Measurements from ENCODE around the gene ZBTB49.
"Not testable (repeated sequence)": the region's sequence is repeated elsewhere in the genome, so short reads cannot be mapped to it uniquely, and the experiment has no call there.

The ZBTB49 gene, protein sequence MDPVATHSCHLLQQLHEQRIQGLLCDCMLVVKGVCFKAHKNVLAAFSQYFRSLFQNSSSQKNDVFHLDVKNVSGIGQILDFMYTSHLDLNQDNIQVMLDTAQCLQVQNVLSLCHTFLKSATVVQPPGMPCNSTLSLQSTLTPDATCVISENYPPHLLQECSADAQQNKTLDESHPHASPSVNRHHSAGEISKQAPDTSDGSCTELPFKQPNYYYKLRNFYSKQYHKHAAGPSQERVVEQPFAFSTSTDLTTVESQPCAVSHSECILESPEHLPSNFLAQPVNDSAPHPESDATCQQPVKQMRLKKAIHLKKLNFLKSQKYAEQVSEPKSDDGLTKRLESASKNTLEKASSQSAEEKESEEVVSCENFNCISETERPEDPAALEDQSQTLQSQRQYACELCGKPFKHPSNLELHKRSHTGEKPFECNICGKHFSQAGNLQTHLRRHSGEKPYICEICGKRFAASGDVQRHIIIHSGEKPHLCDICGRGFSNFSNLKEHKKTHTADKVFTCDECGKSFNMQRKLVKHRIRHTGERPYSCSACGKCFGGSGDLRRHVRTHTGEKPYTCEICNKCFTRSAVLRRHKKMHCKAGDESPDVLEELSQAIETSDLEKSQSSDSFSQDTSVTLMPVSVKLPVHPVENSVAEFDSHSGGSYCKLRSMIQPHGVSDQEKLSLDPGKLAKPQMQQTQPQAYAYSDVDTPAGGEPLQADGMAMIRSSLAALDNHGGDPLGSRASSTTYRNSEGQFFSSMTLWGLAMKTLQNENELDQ

DNA sequence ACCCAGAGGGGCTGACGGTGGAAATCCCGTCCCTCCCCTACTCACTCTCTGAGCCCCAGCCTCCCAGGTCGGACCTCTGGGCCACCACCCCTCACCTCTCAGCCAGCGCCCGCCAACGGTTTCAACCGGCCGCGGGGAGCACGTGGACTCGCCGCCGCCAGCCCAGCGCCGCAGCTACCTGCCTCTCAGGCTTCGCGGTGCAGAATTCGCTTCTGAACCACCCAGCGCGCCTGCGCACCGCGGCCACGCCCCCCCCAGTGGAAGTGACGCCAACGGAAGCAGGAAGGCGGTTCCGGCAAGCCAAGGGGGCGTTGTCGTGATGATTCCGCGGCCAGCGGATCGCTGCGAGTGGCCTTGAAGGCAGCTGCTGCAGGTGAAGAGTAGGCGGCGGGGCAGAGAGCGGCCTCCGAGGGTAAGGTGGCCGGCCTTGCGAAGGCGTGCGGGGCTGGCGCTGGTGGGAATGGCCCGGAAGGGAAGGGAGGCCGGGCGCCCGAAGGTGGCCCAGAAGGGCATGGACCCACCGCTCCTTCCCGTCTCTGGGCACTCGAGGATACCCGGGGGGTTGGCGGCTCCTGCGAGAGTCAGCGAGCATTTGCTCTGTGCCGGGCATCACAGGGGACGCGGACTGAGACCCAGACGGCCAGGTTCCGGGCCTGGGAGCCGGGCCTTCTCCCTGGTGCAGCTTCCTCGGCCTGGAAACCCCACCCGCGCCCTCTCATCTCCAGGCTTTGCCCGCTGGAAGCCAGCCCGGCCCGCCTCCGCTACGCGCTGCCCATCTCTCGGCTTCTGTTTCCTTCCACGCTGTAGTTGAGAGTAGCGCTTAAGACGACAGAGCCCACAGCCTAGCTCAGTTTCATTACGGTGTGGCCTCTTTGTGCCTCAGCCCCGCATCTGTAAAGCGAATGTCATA lies at the start of gene ZBTB49, which contains the start of gene LYAR:
Gene ZBTB49, plus strand, starts transcription at position 311 of the 910 bp plus-strand sequence. CDS start 9,695 bp downstream, outside the sequence.
Gene LYAR, minus strand, starts transcription at position 214 of the 910 bp plus-strand sequence. CDS start 6,412 bp downstream, outside the sequence.
- TF ChIP-seq, protein P1, sequence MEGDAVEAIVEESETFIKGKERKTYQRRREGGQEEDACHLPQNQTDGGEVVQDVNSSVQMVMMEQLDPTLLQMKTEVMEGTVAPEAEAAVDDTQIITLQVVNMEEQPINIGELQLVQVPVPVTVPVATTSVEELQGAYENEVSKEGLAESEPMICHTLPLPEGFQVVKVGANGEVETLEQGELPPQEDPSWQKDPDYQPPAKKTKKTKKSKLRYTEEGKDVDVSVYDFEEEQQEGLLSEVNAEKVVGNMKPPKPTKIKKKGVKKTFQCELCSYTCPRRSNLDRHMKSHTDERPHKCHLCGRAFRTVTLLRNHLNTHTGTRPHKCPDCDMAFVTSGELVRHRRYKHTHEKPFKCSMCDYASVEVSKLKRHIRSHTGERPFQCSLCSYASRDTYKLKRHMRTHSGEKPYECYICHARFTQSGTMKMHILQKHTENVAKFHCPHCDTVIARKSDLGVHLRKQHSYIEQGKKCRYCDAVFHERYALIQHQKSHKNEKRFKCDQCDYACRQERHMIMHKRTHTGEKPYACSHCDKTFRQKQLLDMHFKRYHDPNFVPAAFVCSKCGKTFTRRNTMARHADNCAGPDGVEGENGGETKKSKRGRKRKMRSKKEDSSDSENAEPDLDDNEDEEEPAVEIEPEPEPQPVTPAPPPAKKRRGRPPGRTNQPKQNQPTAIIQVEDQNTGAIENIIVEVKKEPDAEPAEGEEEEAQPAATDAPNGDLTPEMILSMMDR (IDR thresholded peaks at IDR 0.05; ENCODE audit: borderline replicate concordance, control extremely low read depth, extremely low read depth, insufficient read depth, missing control alignments) = no peak
- DNase-seq (ENCODE audit: low spot score) = peak; percentile 99
- in situ Hi-C loops (cut with MboI; ENCODE audit: low sequenced_read_pairs, unreplicated experiment) = no loop called here

GRCh38 chr4:4245172-4245571 lies 44.9 kb upstream of the ZBTB49 start:
- TF ChIP-seq, protein P1 (IDR thresholded peaks at IDR 0.05; ENCODE audit: borderline replicate concordance, control extremely low read depth, extremely low read depth, insufficient read depth, missing control alignments) = no peak
- in situ Hi-C loops (cut with MboI; ENCODE audit: low sequenced_read_pairs, unreplicated experiment) = no loop called here
- no peak for DNase-seq (ENCODE audit: low spot score)

GRCh38 chr4:4247696-4248028 lies 42.4 kb upstream of the ZBTB49 start:
- peak; percentile 38 for DNase-seq (ENCODE audit: low spot score)
- TF ChIP-seq, protein P1 (IDR thresholded peaks at IDR 0.05; ENCODE audit: borderline replicate concordance, control extremely low read depth, extremely low read depth, insufficient read depth, missing control alignments) = no peak
- in situ Hi-C loops (cut with MboI; ENCODE audit: low sequenced_read_pairs, unreplicated experiment) = no loop called here

DNA sequence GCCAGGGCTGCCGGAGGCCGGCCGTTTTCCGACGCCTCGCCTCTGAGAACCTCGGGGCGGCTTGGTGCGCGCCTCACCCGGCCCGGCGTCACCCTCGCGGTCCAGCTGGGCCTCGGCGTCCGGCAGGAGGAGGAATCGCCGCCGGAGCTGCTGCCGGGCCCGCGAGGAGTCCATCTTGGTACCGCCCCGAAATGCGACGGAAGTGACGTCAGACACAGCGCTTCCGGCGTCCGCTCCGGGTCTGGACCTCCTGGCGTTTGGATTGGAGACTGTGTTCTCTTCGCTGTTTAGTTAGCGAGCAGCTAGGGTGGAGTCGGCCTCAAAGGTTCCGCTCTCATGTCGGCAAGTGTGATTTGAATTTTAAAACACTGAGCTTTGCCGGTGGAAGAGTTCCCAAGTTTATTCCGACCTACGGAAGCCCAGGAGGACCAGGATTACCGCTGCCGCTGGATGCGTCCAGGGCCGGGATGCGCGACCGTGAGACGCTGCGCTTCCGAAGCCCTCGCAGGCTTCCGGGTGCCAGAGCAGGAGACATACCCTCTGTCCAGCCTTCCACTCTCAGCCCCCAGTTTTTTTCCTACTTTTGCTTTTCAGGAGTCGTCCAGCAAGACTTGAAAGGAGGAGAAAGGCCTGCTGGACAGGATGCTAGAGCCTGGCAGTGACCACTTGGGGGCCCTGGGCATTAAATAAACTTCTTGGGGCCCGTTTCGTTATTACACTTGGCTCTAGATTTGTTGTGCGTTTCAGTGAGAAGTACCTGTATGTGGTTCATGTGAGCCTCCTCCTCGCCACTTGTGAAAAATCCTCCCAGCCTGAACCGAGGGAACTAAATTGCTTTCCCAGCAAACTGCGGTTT lies 41.8 kb upstream of the ZBTB49 start, which contains the start of gene TMEM128:
Gene TMEM128, minus strand, starts transcription at position 195 of the 856 bp plus-strand sequence. Its CDS starts 21 bp downstream, at position 174.
- DNase-seq (ENCODE audit: low spot score) = peak; percentile 98
- in situ Hi-C loops (cut with MboI; ENCODE audit: low sequenced_read_pairs, unreplicated experiment) = no loop called here
- TF ChIP-seq, protein P1 (IDR thresholded peaks at IDR 0.05; ENCODE audit: borderline replicate concordance, control extremely low read depth, extremely low read depth, insufficient read depth, missing control alignments) = no peak

DNA sequence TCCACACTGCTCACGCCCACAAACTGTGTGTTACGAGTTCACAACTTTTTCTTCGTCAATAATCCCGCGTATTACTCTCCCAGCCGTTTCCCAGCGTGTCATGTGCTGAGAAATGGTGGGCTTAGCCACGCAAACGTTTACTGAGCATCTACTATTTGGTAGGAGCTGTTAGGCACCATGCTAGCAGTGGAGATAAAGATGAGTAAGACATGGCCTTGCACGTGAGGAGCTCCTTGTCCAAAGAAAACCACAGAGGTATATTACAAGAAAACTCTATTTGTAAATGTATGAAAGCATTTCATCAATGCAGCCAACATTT lies 41.2 kb upstream of the ZBTB49 start:
- peak; percentile 21 for DNase-seq (ENCODE audit: low spot score)
- TF ChIP-seq, protein P1 (IDR thresholded peaks at IDR 0.05; ENCODE audit: borderline replicate concordance, control extremely low read depth, extremely low read depth, insufficient read depth, missing control alignments) = no peak
- in situ Hi-C loops (cut with MboI; ENCODE audit: low sequenced_read_pairs, unreplicated experiment) = no loop called here

DNA sequence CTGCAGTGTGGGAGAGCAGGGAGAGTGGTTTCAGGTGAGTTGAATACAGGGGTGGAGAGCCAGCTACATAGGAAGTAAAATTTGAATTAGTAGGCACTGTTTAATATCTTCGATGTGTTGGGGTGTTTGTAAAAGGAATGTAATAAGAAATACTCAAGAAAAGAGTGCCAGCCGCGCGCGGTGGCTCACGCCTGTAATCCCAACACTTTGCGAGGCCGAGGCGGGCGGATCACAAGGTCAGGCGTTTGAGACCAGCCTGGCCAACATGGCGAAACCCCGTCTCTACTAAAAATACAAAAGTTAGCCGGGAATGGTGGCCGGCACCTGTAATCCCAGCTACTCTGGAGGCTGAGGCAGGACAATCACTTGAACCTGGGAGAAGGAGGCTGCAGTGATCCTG lies 40.7 kb upstream of the ZBTB49 start:
- in situ Hi-C loops (cut with MboI; ENCODE audit: low sequenced_read_pairs, unreplicated experiment); DNase-seq (ENCODE audit: low spot score): not testable (repeated sequence)
